ENCODE measurements around the gene SFTPB. TPM values are rescaled to one million over a fixed set of nuclear protein-coding genes. Genes with fewer than 3 reads are reported as not detected.

The SFTPB gene
- polyA plus RNA-seq, 3 donors from 2014 or later: not detected

DNA sequence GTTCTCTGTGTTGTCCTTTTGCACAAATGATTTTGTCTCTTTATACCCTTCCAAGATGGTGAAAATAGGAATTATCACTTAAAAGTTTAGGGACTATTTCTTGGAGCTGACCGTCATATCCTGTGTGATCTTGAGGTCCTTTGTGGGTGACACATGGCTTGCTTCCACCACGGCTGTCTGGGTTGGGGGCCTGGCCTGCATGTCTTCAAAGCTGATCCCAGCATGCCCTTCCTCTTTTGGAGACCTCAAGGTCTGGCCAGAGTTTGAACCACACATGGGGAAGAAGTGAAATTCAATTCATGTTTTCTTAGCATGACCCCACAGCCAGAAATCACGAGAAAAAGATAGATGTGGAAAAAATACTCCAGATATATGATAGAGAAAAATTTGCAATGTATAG, 14.0 kb downstream of the SFTPB start:
- Mint-ChIP-seq H3K27ac (peak overlapping the region in 4 of 6 donors; percentile 21 to 81 (median 38)), H3K9me3 (no peaks in the 10 kb centered on the region), H3K4me1 (peaks cover 7 to 11% of the 10 kb centered on the region in 2 donors), H3K4me3 (no peak overlapping the region), H3K36me3 (peaks cover 15 to 51% (median 38%) of the 10 kb centered on the region in 3 donors), H3K27me3 (ENCODE audit: low read depth in 3 of 3) (no peaks in the 10 kb centered on the region)
- DNase-seq: peak in 2 of 3 donors; percentile 17 to 28

GRCh38 chr2:85652056-85652455, 15.9 kb downstream of the SFTPB start:
- peaks cover 0 to 2% (median 1%) of the 10 kb centered on the region in 3 donors for H3K27me3 Mint-ChIP-seq (ENCODE audit: low read depth in 3 of 3)
- peaks cover 4 to 7% of the 10 kb centered on the region in 2 donors for H3K4me1 Mint-ChIP-seq
- H3K4me3 Mint-ChIP-seq: no peak overlapping the region
- peaks cover 23 to 52% (median 34%) of the 10 kb centered on the region in 3 donors for H3K36me3 Mint-ChIP-seq
- no peak for DNase-seq
- H3K27ac Mint-ChIP-seq: peak overlapping the region in 1 of 6 donors; percentile 78
- H3K9me3 Mint-ChIP-seq: no peaks in the 10 kb centered on the region

GRCh38 chr2:85651097-85651496, 16.9 kb downstream of the SFTPB start:
- H3K36me3 Mint-ChIP-seq: peaks cover 26 to 54% (median 36%) of the 10 kb centered on the region in 3 donors
- H3K9me3 Mint-ChIP-seq: no peaks in the 10 kb centered on the region
- peaks cover 0 to 2% (median 1%) of the 10 kb centered on the region in 3 donors for H3K27me3 Mint-ChIP-seq (ENCODE audit: low read depth in 3 of 3)
- peaks cover 4 to 7% of the 10 kb centered on the region in 2 donors for H3K4me1 Mint-ChIP-seq
- DNase-seq: no peak
- H3K27ac Mint-ChIP-seq: peak overlapping the region in 1 of 6 donors; percentile 34
- no peak overlapping the region for H3K4me3 Mint-ChIP-seq

DNA sequence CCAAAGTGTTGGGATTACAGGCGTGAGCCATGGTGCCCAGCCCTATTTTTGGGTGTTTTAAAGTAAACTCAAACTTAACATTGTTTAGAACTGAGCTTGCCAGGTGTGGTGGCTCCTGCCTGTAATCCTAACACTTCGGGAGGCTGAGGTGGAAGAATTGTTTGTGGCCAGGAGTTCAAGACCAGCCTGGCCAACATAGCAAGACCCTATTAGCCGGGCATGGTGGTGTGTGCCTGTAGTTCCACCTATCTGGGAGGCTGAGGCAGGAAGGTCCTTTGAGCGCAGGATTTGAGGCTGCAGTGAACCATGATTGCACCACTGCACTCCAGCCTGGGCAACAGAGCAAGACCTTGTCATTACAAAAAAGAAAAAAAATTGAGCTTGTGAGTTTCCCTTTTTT, 17.5 kb downstream of the SFTPB start:
- H3K4me3 Mint-ChIP-seq: no peak overlapping the region
- no peaks in the 10 kb centered on the region for H3K9me3 Mint-ChIP-seq
- H3K4me1 Mint-ChIP-seq: peaks cover 4 to 7% of the 10 kb centered on the region in 2 donors
- no peak for DNase-seq
- peaks cover 0 to 2% (median 1%) of the 10 kb centered on the region in 3 donors for H3K27me3 Mint-ChIP-seq (ENCODE audit: low read depth in 3 of 3)
- H3K27ac Mint-ChIP-seq: no peak overlapping the region
- peaks cover 23 to 55% (median 30%) of the 10 kb centered on the region in 3 donors for H3K36me3 Mint-ChIP-seq

GRCh38 chr2:85649201-85650190, 18.5 kb downstream of the SFTPB start:
- peak overlapping the region in 2 of 6 donors; percentile 15 to 33 for H3K27ac Mint-ChIP-seq
- H3K9me3 Mint-ChIP-seq: no peaks in the 10 kb centered on the region
- H3K36me3 Mint-ChIP-seq: peaks cover 23 to 55% (median 29%) of the 10 kb centered on the region in 3 donors
- DNase-seq: no peak
- H3K4me1 Mint-ChIP-seq: peaks cover 4 to 7% of the 10 kb centered on the region in 2 donors
- no peak overlapping the region for H3K4me3 Mint-ChIP-seq
- peaks cover 0 to 2% (median 1%) of the 10 kb centered on the region in 3 donors for H3K27me3 Mint-ChIP-seq (ENCODE audit: low read depth in 3 of 3)

GRCh38 chr2:85648619-85649018, 19.4 kb downstream of the SFTPB start:
- Mint-ChIP-seq H3K36me3 (peaks cover 23 to 52% (median 24%) of the 10 kb centered on the region in 3 donors), H3K27me3 (ENCODE audit: low read depth in 3 of 3) (peaks cover 0 to 2% (median 1%) of the 10 kb centered on the region in 3 donors), H3K4me1 (no peaks in the 10 kb centered on the region), H3K9me3 (no peaks in the 10 kb centered on the region), H3K27ac (peak overlapping the region in 3 of 6 donors; percentile 33 to 60 (median 52)), H3K4me3 (no peak overlapping the region)
- DNase-seq: peak; percentile 10 to 32 (median 28)

DNA sequence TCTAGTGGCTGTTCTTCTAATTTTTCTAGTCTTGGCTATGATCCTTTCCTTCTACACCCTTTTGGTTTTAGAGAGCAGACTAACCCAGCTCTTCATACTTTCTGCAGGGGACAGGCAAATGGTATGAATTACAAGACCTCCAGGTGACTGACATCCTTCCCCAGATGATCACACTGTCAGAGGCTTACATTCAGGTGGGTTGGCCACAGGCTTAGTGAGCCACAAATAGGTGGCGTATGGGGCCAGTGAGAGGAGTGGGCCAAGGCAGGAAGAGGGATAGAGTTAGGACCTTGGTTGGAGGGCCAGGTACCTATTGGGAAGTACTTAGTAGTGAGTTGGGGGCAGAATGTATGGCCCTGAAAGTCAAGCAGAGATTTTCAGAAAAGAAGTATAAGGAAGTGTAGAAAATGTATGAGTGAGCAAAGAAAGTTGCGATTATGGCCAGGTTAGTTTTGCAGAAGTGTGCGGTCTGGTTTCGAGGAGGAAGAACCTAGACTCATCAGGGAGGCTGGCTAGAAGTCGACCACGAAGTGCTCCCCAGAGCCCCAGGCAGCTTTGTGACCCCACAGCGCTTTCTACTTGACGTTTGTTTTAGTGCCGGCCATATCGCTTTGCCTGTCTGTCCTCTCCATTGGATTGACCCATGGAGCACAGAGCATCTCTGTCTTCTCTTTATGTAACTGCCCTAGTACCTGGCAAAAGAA, 20.0 kb downstream of the SFTPB start:
- H3K4me1 Mint-ChIP-seq: no peaks in the 10 kb centered on the region
- H3K36me3 Mint-ChIP-seq: peaks cover 23 to 49% (median 24%) of the 10 kb centered on the region in 3 donors
- H3K4me3 Mint-ChIP-seq: no peak overlapping the region
- peaks cover 0 to 2% (median 1%) of the 10 kb centered on the region in 3 donors for H3K27me3 Mint-ChIP-seq (ENCODE audit: low read depth in 3 of 3)
- DNase-seq: no peak
- peak overlapping the region in 5 of 6 donors; percentile 8 to 81 (median 60) for H3K27ac Mint-ChIP-seq
- no peaks in the 10 kb centered on the region for H3K9me3 Mint-ChIP-seq

GRCh38 chr2:85646166-85646565, 21.8 kb downstream of the SFTPB start:
- H3K27me3 Mint-ChIP-seq (ENCODE audit: low read depth in 3 of 3): peaks cover 0 to 2% (median 1%) of the 10 kb centered on the region in 3 donors
- H3K36me3 Mint-ChIP-seq: peaks cover 27 to 60% (median 31%) of the 10 kb centered on the region in 3 donors
- H3K9me3 Mint-ChIP-seq: no peaks in the 10 kb centered on the region
- H3K27ac Mint-ChIP-seq: peak overlapping the region in 1 of 6 donors; percentile 24
- no peaks in the 10 kb centered on the region for H3K4me1 Mint-ChIP-seq
- H3K4me3 Mint-ChIP-seq: no peak overlapping the region
- no peak for DNase-seq

GRCh38 chr2:85644909-85645308, 23.1 kb downstream of the SFTPB start:
- Mint-ChIP-seq H3K4me3 (no peak overlapping the region), H3K4me1 (no peaks in the 10 kb centered on the region), H3K27me3 (ENCODE audit: low read depth in 3 of 3) (peaks cover 0 to 2% (median 1%) of the 10 kb centered on the region in 3 donors), H3K36me3 (peaks cover 32 to 68% (median 41%) of the 10 kb centered on the region in 3 donors), H3K27ac (no peak overlapping the region), H3K9me3 (no peaks in the 10 kb centered on the region)
- no peak for DNase-seq

DNA sequence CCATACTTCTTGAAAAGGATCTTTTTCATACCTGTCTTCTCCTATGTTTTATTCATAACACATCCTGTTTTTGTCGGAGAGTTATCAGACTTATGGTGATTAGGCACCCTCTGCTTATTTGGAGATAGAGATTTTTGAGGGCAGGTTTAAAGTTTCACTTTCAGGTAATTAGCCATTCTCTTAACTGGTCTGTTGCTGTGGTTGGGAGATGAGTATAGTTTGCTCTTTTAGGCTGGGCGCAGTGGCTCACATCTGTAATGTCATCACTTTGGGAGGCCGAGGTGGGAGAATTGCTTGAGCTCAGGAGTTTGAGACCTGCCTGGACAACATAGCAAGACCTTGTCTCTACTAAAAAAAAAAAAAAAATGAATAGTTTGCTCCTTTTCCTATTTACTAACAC, 25.3 kb downstream of the SFTPB start:
- Mint-ChIP-seq H3K36me3 (peaks cover 19 to 56% (median 25%) of the 10 kb centered on the region in 3 donors), H3K9me3 (no peaks in the 10 kb centered on the region), H3K4me1 (no peaks in the 10 kb centered on the region), H3K27me3 (ENCODE audit: low read depth in 3 of 3) (no peaks in the 10 kb centered on the region), H3K4me3 (no peak overlapping the region), H3K27ac (peak overlapping the region in 3 of 6 donors; percentile 13 to 71 (median 44))
- DNase-seq: no peak

DNA sequence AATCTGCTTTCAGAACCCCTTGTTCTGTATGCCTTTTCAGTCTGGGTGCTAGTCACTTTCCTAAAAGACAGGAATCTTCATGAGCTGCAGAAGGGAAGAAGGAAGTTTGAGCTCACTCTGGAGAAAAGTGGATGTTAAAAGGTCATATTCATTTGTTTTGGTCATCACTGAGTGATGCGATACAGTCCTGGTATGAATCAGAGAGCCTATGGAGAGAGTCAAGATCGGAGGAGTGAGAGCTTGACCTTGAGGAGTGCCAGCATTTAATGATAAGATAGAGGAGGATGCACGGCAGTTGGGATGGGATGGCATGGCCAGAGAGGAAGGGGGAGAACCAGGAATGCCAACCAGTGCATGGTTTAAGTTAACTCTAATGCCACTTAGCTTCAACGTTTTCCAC, 32.4 kb downstream of the SFTPB start:
- H3K36me3 Mint-ChIP-seq: peaks cover 17 to 55% (median 41%) of the 10 kb centered on the region in 3 donors
- peaks cover 0 to 6% (median 0%) of the 10 kb centered on the region in 3 donors for H3K27me3 Mint-ChIP-seq (ENCODE audit: low read depth in 3 of 3)
- no peaks in the 10 kb centered on the region for H3K9me3 Mint-ChIP-seq
- no peak for DNase-seq
- H3K27ac Mint-ChIP-seq: peak overlapping the region in 2 of 6 donors; percentile 31 to 78
- no peak overlapping the region for H3K4me3 Mint-ChIP-seq
- H3K4me1 Mint-ChIP-seq: peaks cover 7 to 17% of the 10 kb centered on the region in 2 donors

GRCh38 chr2:85635011-85635410, 33.0 kb downstream of the SFTPB start:
- Mint-ChIP-seq H3K27me3 (ENCODE audit: low read depth in 3 of 3) (peaks cover 0 to 6% (median 0%) of the 10 kb centered on the region in 3 donors), H3K27ac (peak overlapping the region in 2 of 6 donors; percentile 14 to 61), H3K9me3 (no peaks in the 10 kb centered on the region), H3K4me3 (no peak overlapping the region), H3K4me1 (peaks cover 7 to 17% of the 10 kb centered on the region in 2 donors), H3K36me3 (peaks cover 19 to 56% (median 38%) of the 10 kb centered on the region in 3 donors)
- DNase-seq: no peak

- no peak for DNase-seq
- Mint-ChIP-seq H3K27ac (peak overlapping the region in 2 of 6 donors; percentile 11 to 67), H3K36me3 (peaks cover 15 to 45% (median 28%) of the 10 kb centered on the region in 3 donors), H3K9me3 (no peaks in the 10 kb centered on the region), H3K27me3 (ENCODE audit: low read depth in 3 of 3) (peaks cover 0 to 5% (median 3%) of the 10 kb centered on the region in 3 donors), H3K4me1 (peaks cover 3 to 11% of the 10 kb centered on the region in 2 donors), H3K4me3 (no peak overlapping the region)
Measured at GRCh38 chr2:85631316-85631715, 36.7 kb downstream of the SFTPB start.

Measured in immature natural killer cell (primary cell).